HG02571 (cell line): ENCODE data around the gene UGT3A1.
"Not testable (repeated sequence)": the region's sequence is repeated elsewhere in the genome, so short reads cannot be mapped to it uniquely, and the experiment has no call there.

Experiments used
- ATAC-seq: cut with Tn5 transposase; IDR thresholded peaks from one replicate; pipeline ENCODE4 v1.9.1; 2021; ENCODE audit warnings: mild to moderate bottlenecking, moderate library complexity; ENCODE audit not compliant: unreplicated experiment

The UGT3A1 gene

DNA sequence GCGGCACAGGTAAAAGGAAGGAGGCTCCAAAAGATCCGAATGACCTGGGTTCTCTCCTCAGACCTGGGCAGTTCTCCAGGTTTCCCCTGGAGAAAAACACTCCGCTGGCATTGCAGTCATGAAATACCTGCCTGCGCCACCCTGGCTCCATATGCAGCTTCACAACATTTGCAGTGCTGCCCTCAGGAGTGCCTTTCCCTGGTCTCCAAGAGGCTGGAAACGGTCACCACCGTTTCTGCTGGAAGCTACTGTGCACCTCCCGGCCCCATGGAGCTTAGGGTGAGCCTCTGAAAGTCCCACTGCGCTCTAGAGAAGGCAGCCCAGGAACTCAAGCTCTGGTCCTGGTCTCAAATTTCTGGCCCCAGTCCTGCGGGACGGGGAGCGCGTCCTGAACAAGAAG, 670 bp downstream of the UGT3A1 start:
- no peak for ATAC-seq

DNA sequence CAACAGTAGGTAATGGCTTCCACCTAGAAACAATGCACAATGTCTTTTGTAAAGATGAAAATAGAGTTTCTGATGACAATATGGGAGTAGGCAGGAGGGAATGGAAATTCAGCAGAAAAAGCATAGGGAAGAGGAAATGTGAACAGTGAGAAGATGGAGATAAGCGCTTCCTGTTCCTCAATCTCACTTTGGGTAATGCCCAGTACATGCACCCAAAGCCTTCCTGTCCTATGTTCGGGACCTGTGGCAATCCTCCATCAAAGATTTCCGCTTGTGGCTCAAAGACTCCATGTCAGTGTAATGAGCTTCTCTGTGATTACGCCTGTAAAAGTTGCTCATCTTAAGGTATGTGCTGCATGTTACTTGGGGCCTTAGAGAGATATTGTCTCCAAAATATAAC, 2.7 kb downstream of the UGT3A1 start:
- no peak for ATAC-seq

DNA sequence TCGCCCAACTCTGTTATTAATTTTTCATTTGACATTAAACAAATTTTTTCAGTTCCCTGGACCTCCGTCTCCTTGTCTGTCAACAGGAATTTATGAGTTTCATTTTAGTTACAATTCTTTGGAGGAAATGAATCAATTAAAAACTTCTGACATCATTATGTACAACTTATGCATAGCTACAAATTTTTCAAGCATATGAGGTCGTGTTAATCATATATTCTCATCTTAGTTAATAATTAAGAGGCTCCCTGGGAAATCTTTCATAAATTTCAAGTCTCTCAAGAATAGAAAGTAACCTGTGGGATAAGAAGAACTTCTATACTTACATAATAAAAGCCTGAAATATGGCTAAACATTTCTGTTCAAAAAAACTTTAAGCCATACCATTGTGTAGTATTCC, 3.4 kb downstream of the UGT3A1 start:
- ATAC-seq, result no peak

DNA sequence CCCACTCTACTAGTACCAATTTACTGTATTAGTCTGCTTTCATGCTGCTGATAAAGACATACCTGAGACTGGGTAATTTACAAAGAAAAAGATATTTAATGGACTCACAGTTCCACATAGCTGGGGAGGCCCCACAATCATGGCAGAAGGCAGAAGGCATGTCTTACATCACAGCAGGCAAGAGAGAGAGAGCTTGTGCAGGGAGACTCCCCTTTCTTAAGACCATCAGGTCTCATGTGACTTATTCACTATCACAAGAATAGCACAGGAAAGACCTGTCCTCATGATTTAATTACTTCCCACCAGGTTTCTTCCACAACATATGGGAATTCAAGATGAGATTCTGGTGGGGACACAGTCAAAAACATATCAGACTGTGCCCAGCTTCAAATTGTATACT, 11.5 kb downstream of the UGT3A1 start:
- ATAC-seq, result no peak

DNA sequence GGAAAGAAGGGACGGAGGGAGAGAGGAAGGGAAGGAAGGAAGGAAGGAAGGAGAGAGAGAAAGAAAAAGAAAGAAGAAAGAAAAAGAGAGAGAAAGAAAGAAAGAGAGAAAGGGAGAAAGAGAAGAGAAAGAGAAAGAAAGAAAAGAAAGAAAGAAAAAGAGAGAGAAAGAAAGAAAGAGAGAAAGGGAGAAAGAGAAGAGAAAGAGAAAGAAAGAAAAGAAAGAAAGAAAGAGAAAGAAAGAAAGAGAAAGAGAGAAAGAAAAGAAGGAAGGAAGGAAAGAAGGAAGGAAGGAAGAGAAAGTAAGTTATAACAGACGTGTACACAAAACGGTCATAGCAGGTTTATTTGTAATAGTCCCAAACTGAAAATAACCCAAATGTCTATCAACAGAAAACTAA, 14.3 kb downstream of the UGT3A1 start:
- ATAC-seq, result not testable (repeated sequence)

DNA sequence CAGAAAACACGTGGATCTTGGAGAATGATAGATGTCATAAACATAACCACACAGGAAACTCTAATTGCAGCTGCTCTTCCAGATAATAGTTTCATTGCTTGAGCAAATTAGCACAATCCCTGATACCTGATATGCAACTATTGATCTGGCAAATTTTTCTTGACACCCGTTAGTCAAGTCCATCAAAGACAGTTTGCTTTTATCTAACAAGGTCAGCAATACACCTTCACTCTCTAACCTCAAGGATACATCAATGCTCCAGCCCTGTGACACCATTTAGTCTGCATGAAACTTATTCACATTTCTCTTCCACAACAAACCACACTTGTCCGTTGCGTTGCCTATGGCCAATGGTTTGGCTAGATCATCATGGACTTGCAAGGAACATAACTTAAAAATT, 16.6 kb downstream of the UGT3A1 start:
- no peak for ATAC-seq

DNA sequence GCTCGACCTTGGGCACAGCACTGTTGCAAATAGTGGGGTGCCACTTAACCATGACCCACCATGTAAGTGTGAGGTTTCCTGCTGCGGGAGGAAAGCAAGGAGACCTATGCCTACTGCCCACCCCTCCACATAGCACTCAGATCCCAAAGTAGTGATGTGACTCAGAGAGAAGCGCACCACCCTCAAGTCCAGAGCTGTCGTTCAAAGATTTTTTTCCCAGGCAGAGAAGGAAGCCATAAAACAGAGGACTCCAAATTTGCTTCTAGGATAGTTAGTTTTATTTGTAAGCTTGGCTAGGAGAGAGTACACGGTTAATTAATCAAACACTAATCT, 19.3 kb downstream of the UGT3A1 start:
- no peak for ATAC-seq

DNA sequence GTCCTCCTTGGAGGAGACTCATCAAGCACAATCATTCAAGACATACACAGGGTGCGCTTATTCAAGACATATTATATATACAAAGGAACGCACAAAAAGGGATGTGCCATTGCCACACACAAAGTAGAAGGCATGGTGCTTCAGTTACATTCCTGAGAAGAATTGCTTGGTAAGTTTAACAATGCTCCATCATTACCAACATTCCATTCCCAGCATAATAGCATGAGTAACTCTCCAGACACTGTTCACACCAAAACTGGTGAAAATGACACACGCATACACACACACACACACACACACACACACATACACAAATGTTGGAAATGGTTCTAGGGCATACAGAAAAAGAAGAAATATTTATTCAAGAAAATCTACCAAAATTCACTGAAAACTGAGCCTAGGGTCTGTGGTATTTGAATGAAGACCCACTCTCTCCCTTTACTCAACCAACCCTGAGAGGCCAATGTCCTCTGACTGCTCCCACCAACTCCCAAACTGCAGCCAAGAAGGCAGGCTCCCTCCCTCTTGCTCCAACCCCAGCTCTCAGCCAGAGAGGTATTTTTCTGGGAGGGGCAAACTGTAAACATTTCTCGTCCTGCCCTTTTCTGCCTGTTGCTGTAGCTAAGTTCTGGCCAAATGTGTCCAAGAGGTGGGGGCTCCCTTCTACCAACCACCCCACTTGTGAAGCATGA, 19.9 kb downstream of the UGT3A1 start:
- ATAC-seq, result no peak

DNA sequence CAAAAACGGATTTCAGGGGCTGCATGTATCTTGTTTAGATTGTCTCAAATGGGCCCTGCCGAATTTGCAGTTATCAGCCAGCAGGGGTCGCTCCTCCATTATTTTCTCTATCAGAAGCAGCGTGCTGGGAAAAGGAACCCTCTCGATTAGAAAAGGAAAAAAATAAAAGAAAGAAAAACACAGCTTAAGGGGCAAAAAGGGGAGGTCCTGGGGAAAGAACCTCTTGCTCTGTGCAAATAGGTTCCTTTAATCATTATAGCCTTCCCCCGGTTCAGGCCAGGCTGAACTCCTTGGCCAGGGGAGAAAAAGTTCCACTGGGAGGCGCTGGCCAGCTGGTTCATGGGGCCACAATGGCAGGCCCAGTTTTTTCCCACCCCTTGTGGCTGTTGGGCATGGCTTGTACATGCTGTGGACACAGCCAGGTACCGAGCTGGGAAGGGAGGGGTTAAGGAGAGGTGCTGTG, 27.8 kb downstream of the UGT3A1 start:
- ATAC-seq, result no peak

DNA sequence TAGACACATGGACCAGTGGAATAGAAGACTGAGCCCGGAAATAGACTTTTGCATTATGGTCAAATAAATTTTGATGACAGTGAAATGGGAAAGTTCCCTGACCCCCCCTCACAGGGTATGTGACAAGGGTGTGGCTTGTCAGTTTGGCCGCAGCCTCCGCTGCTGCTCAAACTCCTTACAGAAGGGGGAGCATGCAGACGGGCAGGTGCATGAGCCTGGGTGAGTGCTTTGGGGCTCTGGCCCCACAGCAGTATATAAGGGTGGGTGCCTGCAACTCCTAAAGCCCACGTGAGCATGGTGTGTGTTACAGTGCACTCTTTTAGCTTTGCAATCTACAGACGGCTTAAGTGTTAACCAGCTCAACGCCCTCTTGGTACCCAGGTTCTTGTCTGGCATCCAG, 30.9 kb downstream of the UGT3A1 start:
- ATAC-seq, result no peak

DNA sequence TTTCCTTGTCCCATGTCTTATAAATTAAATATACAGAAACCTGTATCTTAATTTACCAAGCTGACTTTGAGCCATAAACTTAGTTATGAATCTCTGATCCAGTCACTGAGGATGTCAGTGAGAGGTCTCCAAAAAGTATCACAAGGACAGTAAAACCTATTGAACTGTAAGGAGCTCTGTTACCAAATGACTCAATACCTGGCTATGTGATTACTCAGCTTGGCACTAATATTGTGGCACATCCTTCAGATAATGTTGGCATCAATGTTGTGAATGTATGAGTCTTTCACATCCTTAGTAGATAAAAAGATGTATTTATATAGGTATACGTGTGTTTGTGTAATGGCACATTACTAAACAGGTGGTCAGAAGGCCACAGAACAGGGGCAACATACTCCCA, 34.8 kb downstream of the UGT3A1 start:
- ATAC-seq, result no peak

DNA sequence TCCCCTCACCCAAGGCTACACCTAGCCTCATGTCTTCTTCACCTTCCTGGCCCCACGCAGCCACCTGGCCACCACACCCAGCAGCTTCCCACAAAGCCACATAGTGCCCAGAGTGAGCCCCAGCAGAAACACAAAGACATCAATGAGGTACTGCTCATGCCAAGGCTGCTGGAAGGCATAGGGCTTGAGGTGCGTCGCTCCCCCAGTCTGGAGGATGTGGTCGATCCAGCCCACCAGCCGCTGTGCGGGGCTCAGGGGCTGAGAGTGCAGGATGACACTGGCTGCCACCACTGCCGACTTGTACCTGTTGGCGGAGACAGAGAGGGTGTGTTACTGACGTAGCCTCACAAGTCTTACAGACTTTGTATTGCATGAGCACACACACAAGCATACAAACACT, 37.0 kb downstream of the UGT3A1 start:
- no peak for ATAC-seq

DNA sequence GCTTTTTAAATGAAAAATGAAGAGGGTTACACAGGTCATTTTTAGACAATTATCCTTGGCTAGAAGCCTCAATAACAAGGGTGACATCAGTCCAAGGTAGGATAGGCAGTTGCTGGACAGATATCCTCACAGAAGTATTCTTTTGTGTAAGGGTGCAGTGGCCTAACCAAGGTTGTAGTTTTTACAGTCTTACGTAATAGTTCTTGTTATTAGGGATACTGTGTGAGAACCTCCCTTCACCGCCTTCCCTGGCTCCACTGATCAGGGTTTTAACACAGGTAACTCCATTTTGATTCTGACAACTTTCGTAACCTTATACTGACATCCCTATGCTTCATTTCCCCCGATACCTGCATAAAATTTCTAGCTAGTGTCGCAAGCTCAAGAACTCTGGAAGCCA, 44.1 kb downstream of the UGT3A1 start:
- ATAC-seq, result no peak

DNA sequence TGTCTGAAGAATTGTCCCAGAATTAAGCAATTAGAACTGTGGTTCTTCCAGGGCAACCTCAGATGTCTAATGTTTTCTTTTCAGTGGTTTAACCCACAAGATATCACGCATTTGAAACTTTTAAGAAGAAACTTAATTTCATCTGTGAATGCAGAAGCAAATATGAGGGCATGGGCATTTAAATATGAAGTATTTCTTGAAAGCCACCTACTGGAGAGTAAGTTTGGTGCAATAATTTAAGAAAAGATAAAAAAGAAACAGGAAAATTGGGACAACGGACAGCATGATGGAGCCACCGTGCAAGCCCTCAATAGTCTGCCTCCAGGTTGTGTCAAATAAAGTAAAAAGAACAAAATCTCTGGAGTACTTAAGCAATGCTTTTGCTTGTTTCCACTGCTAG, 51.6 kb downstream of the UGT3A1 start:
- no peak for ATAC-seq

DNA sequence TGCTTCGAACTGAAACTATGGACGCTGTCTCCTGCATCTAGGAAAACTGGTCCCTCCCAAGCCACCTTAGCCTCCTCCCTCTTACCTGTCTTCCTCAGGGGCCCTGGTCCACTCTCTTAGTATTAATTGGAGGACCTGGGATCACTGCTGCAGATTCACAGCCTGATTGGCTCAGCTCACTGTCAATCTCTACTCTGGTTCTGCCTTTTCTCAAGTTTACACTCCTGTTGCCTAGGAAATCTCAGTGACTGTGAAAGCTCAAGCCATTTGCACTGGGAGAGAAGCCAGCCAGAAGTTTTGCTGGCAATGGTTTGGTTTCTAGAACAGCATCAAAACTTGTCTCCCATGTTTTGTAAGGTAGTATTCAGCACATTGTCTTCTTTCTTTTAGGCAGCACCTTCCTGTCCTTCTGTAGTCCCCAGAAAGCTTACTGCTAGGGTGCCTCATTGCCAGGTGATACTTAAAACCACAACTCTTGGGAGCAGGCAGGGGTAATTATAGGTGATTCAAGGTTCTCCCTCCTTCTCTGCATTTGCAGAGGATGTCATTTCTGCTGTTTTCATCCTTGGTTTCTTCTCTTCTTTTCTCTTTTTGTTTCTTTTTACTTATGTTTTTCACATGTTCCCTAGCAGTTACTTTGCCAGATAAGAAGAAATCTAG, 52.5 kb downstream of the UGT3A1 start, which contains the start of gene CAPSL:
Gene CAPSL, minus strand, starts transcription at position 55 of the 660 bp plus-strand sequence. CDS start 17,502 bp downstream, outside the sequence.
- no peak for ATAC-seq

DNA sequence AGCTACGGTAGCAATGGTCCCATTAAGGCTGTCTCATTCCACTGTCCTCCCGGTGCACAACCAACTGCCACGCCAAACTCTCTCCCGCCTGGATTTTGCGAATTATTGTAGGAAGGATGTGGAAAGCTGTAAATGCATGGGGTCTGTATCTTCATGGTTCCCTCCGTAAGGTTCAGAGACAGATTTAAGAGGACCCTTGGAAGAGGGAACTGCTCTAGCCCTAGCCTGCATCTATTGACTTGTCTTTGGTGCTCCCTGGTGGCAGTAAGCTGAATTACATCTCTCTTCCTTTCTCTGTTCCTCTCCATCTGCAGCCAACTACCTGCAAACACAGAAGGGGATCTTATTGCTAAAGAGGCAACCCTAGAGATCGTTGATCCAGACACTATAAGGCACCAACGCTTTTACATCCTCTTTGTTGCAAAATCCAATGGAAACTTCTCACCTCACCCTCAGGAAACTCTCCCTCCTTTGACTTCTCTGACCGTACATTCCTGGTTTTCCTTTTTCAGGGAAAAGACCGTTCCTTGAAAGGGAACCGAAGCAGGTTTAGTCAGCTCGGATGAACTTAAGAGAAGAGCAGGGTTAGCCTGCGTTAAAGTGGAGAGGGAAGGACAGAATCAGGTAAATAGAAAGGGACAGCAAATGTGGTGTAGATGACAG, 64.7 kb downstream of the UGT3A1 start:
- no peak for ATAC-seq

DNA sequence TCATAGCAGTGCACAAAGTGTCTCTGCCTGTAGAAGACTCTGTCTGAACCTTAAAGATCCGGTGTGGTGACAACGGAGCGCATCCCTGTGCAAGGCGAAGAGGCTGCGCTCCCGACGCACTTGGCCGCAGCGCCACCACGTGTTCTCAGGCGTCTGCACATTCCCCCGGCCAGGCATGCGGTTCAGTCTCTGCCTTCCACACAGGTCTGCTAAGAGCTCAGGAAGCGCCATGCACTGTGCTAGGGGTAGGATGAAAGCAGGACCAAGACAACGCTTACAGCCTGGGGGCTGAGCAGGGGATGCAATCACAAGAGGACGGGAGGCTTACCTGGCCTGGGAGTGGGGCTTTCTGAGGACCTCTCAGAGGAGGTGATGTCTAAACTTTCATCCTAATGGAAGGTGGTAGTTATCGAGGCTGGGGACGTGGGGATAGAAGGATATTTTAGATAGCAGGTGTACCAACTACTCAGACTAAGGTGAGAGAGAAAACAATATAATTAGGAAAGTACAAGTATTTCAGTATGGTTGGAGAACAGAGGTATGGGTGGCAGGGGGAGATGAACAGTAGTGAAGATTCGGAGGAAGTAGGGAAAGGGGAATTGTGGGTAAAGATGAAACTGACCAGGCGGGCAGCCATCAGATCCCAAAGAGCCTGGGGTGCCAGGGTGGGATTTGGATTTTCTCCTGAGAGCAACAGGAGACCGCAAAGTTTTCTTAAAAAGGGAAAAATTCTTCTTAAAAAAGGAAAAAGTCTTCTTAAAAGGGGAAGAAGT, 66.1 kb downstream of the UGT3A1 start:
- ATAC-seq, result peak; percentile 77

DNA sequence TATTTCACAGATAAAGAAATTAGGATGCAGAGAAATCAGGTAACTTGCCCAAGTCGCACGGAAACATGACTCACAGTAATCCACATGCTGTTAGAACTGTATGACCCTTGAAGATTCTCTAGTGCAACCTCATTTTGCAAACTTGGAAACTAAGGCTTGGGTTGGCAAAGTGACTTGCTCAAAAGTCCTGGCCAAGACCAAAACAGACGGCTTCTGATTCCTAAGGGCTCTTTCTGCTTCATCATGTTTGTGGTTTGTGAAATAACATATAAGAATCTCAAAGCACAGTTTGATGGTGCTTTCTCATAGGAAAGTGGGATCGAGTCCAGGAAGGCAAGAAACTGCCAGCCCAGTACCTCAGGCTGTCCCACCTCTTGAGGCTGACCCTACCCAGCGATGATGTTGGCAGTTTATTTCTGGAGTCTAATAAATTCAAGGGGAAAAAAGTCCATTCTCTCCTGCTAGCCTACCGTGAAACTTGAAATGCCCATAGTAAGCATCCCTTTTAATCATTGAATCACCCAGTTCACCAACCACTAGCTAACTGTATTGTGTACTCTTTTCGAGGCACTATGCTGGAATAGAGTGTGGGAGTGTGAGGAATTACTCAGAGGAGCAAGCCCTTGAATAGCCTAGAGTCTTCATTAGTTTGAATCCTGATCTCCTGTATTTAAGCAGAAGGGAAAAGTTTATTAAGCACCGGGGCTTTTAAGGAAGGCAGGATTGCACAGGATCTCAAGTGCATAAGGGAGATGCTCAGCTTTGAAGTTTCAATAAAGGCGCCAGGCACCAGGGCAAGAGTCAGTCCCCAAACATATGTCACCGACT, 66.9 kb downstream of the UGT3A1 start:
- ATAC-seq, result no peak

DNA sequence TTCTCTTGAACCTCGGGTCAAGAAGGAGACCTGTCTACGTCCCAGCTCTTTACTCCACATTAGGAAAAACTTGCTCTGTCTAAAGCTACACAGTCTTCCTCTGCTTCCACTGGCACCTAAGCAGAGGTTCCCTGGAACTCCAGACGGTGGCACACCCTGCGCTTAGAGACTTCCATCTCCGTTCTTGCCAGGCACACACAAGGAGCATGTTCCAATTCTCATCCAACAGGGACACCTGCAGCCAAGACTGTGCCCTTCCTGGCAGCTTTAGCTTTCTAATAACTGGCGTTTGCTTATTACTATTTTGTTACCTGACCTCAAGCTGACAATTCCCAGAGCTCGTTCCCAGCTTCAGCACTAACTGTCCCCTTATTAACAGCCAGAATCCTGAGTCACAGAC, 68.7 kb downstream of the UGT3A1 start:
- ATAC-seq, result no peak

DNA sequence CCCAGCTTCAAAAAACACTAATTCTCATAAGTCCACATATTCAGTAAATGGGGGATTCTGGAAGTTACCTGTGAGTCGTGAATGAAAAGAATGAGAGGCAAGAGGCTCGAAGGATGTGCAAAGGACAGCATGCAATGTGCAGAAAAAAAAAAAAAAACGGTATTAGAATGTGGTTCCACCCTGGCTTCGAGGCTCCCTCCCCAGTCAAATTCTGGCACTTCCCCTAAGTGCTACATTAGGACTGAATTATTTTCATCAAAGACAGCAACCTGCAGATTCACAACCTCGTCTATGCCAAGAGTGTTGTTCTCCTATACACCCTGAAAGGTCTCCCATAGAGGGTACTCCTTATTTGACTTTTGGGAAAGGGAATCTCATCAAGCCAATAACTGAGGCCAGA, 69.3 kb downstream of the UGT3A1 start:
- no peak for ATAC-seq

DNA sequence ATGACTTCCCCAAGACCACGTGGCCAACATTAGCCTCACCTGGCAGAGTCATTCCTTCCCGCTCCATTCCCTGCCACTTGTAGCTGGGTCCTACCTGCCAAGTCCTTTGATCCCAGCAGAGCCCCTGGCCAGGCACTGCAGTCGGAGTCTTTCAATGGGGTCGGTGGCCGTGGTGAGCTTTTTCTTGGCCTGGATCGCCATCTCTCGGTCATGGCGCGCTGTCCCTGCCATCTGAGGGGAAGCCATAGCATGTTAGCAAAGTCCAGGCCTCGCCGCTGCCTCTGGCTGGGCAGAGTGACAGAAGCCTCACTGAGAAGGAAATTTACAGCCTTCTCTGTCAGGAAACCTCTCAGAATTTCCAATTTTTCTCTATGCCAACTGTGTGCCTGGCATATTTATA, 70.3 kb downstream of the UGT3A1 start:
- ATAC-seq, result no peak
